CD1c-positive myeloid dendritic cell (primary cell): ENCODE data around the gene CDC34.

ENCODE experiments used
- DNase-seq: peaks from one replicate; pipeline ENCODE4 v3.0.0-alpha.2; 2016; ENCODE audit errors: extremely low spot score

CDC34 gene

DNA sequence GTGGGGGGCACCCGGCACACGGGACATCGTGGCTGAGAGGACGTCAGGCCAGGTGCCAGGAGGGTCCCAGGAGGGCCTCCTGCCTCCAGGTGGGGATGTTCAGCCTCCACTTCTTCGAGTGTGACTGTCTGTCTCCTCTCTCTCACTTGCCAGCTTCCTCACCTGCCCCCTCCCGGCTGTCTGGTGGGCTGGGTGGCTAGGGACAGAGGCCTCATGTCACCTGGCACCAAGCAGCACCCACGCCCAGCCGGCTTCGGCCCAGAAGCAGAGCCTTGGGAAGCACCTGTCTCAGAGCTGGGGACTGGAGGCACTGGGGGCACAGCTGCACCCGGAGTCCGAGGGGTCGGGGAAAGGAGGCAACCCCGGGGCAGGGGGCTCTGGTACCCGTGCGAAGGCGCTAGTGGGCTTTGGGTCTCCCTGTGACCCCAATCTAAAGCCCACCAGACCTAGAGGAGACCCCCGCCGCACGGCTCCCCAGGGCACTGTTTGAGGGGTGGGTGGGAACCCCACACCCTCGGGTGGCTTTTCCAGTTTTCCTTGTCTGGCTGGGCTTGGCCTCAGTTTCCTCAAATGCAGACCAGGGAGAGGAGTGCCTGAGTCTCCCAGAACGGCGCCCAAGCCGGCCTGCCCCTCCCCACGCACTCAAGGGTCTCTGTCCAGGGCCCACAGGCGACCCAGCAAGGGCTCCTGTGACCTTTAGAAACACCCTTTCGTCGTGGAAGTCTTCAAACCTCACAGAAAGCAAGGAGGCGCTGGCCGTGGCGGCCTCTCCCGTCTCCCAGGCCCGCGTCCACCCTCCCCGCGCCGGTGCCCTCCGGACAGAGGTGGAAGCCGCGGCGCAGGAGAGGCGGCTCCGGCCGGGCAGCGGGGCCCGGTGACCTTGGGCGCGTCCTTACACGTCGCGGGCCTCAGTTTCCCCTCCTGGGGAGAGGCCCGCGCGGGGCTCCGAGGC lies 57.5 kb downstream of the CDC34 start:
- DNase-seq = no peak

DNA sequence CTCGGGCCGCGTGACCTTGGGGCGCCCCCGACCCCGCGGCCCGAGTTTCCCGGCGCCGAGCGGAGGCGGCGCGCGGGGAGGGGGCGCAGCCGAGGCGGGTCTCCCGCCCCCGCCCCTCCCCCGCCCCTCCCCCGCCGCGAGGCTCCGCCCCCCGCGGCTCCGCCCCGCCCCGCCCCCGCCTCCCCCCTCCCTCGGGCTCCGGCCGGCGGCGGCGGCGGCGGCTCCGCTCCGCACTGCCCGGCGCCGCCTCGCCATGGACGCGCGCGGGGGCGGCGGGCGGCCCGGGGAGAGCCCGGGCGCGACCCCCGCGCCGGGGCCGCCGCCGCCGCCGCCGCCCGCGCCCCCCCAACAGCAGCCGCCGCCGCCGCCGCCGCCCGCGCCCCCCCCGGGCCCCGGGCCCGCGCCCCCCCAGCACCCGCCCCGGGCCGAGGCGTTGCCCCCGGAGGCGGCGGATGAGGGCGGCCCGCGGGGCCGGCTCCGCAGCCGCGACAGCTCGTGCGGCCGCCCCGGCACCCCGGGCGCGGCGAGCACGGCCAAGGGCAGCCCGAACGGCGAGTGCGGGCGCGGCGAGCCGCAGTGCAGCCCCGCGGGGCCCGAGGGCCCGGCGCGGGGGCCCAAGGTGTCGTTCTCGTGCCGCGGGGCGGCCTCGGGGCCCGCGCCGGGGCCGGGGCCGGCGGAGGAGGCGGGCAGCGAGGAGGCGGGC lies 58.3 kb downstream of the CDC34 start, which contains the start of gene HCN2:
Gene HCN2 (plus strand): TSS at position 189 of the 703 bp plus-strand sequence. CDS start 65 bp downstream, at position 254.
- no peak for DNase-seq

DNA sequence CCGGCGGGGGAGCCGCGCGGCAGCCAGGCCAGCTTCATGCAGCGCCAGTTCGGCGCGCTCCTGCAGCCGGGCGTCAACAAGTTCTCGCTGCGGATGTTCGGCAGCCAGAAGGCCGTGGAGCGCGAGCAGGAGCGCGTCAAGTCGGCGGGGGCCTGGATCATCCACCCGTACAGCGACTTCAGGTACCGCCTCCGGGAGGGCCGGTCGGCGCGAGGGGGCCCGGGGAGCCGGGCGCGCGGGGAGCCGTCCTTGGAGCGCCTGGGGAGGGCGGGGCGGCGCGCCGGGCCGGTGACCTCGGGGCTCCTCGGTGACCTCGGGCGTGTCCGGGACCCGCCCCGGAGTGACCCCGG lies 58.8 kb downstream of the CDC34 start:
- DNase-seq = peak; percentile 15

DNA sequence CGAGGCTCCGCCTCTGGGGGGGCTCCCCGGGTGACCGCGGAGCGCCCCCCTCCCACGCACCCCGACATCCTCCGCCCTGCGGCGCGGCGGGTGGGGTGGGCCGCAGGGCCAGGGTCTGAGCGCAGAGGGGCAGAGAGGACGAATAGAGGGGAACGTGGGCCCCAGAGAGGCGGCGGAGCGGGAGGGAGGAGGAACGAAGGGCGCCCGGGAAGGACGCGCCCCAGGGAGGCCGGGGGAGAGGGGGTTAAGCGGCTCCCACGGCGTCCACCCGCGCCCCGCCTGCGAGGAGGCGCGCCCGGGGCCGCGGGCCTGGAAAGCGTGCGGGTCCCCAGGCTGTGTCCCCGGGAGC lies 59.2 kb downstream of the CDC34 start:
- DNase-seq = no peak

DNA sequence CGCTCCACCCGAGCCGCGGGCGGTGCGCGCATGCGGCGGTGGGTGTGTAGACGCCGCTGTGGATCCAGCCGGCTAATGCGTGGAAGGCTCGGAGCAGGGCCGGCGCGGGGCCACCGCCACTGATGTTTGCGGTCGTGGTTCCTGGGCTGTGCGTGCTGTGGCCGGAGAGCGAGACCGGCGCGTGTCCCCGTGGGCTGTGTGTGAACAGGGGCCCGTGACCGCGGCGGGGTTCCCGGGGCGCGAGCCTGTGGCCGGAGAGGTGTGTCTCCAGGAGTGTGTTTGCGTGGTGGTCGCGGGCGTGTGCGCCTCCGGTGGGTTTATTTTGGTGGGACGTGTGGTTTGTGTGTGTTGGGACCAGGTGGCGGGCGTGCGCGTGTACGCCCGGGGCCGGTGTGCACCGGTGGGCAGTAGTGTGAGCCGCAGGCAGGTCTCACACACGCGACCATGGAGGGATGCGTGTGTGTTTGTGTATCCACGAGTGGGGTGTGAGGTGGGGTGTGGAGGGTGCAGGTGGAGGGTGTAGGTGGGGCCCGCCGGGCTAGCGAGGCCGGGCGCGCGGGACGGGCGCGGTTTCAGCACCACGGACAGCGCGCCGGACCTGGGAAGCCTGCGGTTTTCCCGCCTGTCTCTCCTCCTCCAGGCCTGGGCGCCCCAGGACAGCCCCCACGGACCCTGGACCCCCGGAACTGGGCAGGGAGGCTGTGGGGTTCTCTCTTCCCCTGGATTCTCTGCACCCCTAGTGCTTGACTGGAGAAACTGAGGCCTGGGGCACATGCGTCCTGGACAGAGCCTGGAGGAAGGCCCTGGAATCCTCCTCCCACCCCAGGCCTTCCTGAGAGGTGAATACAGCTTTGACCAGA lies 59.8 kb downstream of the CDC34 start:
- DNase-seq = peak; percentile 24
